ENCODE data around the gene CADM4. TPM values are rescaled to one million over a fixed set of nuclear protein-coding genes. Genes with fewer than 3 reads are reported as not detected.

Gene CADM4
- total RNA-seq, 1 experiment from 2014 or later, result 3.1 TPM

GRCh38 chr19:43578787-43579186 is 60.9 kb downstream of the CADM4 start:
- Histone ChIP-seq H3K36me3 (no peaks in the 10 kb centered on the region), H3K27ac (no peak overlapping the region), H3K4me3 (no peak overlapping the region), H3K9me3 (replicated peaks) (no peaks in the 10 kb centered on the region), H3K4me1 (no peaks in the 10 kb centered on the region), H3K27me3 (no peaks in the 10 kb centered on the region)
- no peak for DNase-seq

GRCh38 chr19:43575955-43576878 is 63.4 kb downstream of the CADM4 start:
- Histone ChIP-seq H3K36me3 (no peaks in the 10 kb centered on the region), H3K4me1 (no peaks in the 10 kb centered on the region), H3K27ac (no peak overlapping the region), H3K4me3 (peak overlapping the region; percentile 65), H3K27me3 (no peaks in the 10 kb centered on the region), H3K9me3 (replicated peaks) (no peaks in the 10 kb centered on the region)
- no peak for DNase-seq

- no peaks in the 10 kb centered on the region for H3K27me3 ChIP-seq
- H3K36me3 ChIP-seq, result no peaks in the 10 kb centered on the region
- DNase-seq, result peak; percentile 98 to 99
- no peaks in the 10 kb centered on the region for H3K9me3 ChIP-seq (replicated peaks)
- peak within 1 kb of the TSS; percentile 65 for H3K4me3 ChIP-seq
- H3K27ac ChIP-seq, result peak within 1 kb of the TSS; percentile 51
- no peaks in the 10 kb centered on the region for H3K4me1 ChIP-seq
These were observed 64.3 kb downstream of the CADM4 start, which contains the start of the genes PINLYP and XRCC1 for GRCh38 chr19:43575156-43575950. PINLYP (plus strand) TSS chr19:43575801; CDS start chr19:43577192, 1,391 bp downstream. XRCC1 (minus strand) TSS chr19:43575527; CDS start chr19:43575458, 69 bp downstream.

DNA sequence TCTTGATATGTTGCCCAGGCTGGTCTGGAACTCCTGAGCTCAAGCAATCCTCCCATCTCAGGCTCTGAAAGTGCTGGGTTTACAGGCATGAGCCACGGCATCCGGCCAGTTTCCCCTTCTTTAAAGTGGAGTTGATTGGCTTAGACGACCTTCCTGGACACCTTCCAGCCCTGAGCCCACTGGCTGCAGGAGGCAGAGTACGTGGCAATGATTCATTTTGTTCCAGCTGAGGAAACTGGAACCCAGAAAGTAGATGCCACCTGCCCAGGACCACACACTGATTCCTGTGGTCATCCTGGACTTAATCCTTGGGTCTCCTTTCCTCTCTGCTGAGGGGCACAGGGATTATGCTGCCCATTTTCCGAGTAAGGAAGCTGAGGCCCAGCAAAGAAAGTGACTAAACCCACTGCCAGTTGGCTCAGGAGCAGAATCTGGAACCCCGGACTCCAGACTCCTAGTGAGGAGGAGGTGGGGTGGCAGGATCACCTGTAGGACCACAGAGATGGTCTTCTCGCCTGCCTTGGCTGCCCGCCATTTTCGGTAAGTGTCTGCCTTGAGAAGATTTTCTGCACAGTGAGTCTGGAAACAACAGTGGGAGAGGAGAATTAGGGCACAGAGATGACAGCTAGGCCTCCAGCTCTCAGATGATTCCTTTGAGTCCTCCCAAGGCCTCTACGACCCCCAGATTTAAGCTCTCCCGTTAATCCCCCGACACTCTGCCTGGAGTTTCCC is 65.1 kb downstream of the CADM4 start:
- H3K27me3 ChIP-seq, result no peaks in the 10 kb centered on the region
- peak; percentile 55 to 59 for DNase-seq
- peak overlapping the region; percentile 65 for H3K4me3 ChIP-seq
- H3K4me1 ChIP-seq, result no peaks in the 10 kb centered on the region
- no peaks in the 10 kb centered on the region for H3K36me3 ChIP-seq
- H3K9me3 ChIP-seq (replicated peaks), result no peaks in the 10 kb centered on the region
- H3K27ac ChIP-seq, result peak overlapping the region; percentile 51

Other genes with a start within 250 kb of the CADM4 start
- not detected in 2 replicates for gene TEX101, start 225.0 kb downstream of the CADM4 start, total RNA-seq (2014; rRNA removed; shearing (Covaris generic))
- gene LYPD3, start 174.2 kb downstream of the CADM4 start, total RNA-seq (2014; rRNA removed; shearing (Covaris generic)), result not detected in 2 replicates
- 4.4 and 5.2 TPM in 2 replicates for gene PHLDB3, start 135.1 kb downstream of the CADM4 start, total RNA-seq (2014; rRNA removed; shearing (Covaris generic))
- 11.5 and 12.2 TPM in 2 replicates for gene ETHE1, start 112.6 kb downstream of the CADM4 start, total RNA-seq (2014; rRNA removed; shearing (Covaris generic))
- not detected in 2 replicates for gene ZNF575, start 106.7 kb downstream of the CADM4 start, total RNA-seq (2014; rRNA removed; shearing (Covaris generic))
- gene XRCC1, start 64.3 kb downstream of the CADM4 start, total RNA-seq (2014; rRNA removed; shearing (Covaris generic)), result 43.0 and 43.5 TPM in 2 replicates
- 2.7 and 3.9 TPM in 2 replicates for gene PINLYP, start 64.0 kb downstream of the CADM4 start, total RNA-seq (2014; rRNA removed; shearing (Covaris generic))
- 24.0 and 24.6 TPM in 2 replicates for gene IRGQ, start 43.7 kb downstream of the CADM4 start, total RNA-seq (2014; rRNA removed; shearing (Covaris generic))
- gene ZNF576, start 43.3 kb downstream of the CADM4 start, total RNA-seq (2014; rRNA removed; shearing (Covaris generic)), result 10.3 and 13.1 TPM in 2 replicates
- gene SRRM5, start 27.8 kb downstream of the CADM4 start, total RNA-seq (2014; rRNA removed; shearing (Covaris generic)), result 0.10 and 0.12 TPM in 2 replicates
- 46.8 and 56.2 TPM in 2 replicates for gene ZNF428, start 20.2 kb downstream of the CADM4 start, total RNA-seq (2014; rRNA removed; shearing (Covaris generic))
- 9.4 and 16.6 TPM in 2 replicates for gene PLAUR, start 30.3 kb upstream of the CADM4 start, total RNA-seq (2014; rRNA removed; shearing (Covaris generic))
- gene IRGC, start 76.2 kb upstream of the CADM4 start, total RNA-seq (2014; rRNA removed; shearing (Covaris generic)), result not detected in 2 replicates
- gene SMG9, start 115.1 kb upstream of the CADM4 start, total RNA-seq (2014; rRNA removed; shearing (Covaris generic)), result 22.5 and 25.7 TPM in 2 replicates
- 0.38 and 0.63 TPM in 2 replicates for gene KCNN4, start 141.1 kb upstream of the CADM4 start, total RNA-seq (2014; rRNA removed; shearing (Covaris generic))
- 0.06 and 0.35 TPM in 2 replicates for gene LYPD5, start 162.6 kb upstream of the CADM4 start, total RNA-seq (2014; rRNA removed; shearing (Covaris generic))
- gene ZNF283, start 187.5 kb upstream of the CADM4 start, total RNA-seq (2014; rRNA removed; shearing (Covaris generic)), result 9.7 and 15.0 TPM in 2 replicates
- gene ZNF404, start 244.1 kb upstream of the CADM4 start, total RNA-seq (2014; rRNA removed; shearing (Covaris generic)), result 0.63 and 1.6 TPM in 2 replicates